GM10266 (cell line): ENCODE measurements around the gene PACC1.
A peak's percentile ranks its signal among the peaks of the same experiment; 100 is the strongest.

Source experiments
- DNase-seq: peaks from one replicate; pipeline ENCODE4 v3.0.0; 2012; ENCODE audit errors: extremely low spot score
- CTCF ChIP-seq: IDR thresholded peaks from 2 replicates; pipeline ENCODE4 v1.5.1; 2012; ENCODE audit warnings: mild to moderate bottlenecking, low read depth; ENCODE audit not compliant: control insufficient read depth, insufficient read depth; ENCODE audit errors: missing control alignments

Gene PACC1

DNA sequence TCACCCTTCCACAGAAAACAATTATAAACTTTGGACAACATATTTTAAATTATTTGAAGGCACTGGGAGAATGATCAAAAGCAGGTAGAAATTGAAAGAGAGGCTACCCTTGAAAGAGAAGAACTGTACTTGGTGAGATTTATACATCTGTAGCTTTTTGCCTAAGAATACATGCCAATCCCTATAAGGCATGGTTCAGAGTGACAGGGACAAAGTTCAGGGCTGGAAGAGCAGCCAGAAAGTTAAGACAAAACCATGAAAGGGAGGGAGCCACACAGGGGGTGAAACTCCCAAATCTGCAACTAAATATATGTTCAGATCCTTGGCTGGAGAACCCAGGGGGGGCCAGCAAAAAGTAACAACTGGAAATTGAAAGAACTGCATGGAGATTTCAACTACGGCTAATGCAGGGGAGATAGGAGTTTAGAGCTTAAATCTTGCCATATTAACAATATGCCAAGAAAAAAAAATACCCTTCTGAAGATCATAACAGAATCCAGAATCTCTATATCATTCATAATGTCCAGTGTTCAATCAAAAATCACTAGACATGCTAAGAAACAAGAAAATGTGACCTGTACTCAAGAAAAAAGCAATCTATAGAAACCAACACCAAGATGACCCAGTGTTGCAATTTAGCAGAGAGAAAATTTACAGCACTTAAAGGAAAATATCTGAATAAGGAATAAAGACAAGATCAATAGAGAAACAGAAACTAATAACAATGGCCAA is 25.5 kb downstream of the PACC1 start:
- DNase-seq, result no peak
- TF ChIP-seq CTCF, result no peak

DNA sequence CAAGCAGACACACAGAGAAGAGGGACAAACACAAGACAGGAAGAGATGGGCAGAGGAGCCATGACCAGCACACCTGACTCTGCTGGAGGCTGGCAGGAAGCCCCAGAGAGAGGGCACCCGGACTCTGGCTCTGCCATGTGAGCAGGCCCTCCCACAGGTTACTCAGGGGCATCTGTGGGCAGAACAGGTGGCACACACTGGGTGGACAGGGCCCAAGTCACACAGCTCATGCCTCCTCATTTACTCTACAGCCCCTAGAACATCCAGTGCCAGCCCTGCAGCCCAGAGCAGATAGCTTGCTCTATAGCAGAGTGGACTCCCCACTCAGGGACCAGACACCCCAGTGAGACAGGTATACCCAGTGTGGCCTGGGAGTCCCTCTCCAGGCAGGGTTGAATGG is 28.7 kb downstream of the PACC1 start:
- TF ChIP-seq CTCF, result no peak
- DNase-seq, result no peak

GRCh38 chr1:212381397-212382035 is 33.2 kb downstream of the PACC1 start:
- no peak for DNase-seq
- no peak for TF ChIP-seq CTCF

DNA sequence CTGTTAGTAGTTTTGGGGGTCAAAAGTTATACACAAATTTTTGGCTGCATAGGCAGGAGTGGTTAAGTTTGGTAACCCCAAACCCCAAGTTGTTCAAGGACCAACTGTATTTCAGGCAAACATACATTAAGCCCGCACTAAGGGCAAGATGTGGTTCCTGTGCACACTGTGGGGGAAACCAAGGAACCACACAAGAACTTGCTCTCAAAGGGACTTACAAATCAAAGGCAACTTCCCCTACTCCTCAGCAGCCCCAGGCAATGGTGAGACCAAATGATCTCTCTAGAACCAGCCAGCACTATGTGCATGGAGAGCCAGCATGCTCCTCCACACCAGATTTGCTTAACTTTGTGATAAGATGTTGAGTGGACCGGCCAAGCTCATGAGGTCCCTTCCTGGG is 35.3 kb downstream of the PACC1 start:
- TF ChIP-seq CTCF, result no peak
- no peak for DNase-seq

DNA sequence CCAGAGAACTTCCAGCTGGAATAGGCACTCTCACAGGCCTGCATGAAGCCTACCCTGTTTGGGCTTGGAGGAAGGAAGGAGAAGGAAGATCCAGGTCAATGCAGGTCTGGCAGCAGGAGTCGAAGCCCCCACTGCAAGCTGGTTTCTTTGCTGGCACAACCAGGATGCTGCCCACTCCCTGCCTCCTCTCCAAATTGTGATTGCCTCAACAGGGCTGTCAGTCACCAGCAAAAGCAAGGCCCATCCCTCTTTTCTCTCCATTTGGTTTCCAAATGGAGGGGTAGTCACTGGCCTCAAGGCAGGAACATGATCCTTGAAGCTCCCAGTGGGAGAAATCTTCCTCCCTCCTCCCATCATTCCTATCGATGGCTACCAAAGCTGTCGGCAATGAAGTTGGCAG is 37.0 kb downstream of the PACC1 start:
- DNase-seq, result no peak

GRCh38 chr1:212375986-212376385 is 38.7 kb downstream of the PACC1 start:
- TF ChIP-seq CTCF, result no peak
- DNase-seq, result no peak

More for the DNA sequence above, 37.0 kb downstream of the PACC1 start:
- TF ChIP-seq CTCF, result no peak

DNA sequence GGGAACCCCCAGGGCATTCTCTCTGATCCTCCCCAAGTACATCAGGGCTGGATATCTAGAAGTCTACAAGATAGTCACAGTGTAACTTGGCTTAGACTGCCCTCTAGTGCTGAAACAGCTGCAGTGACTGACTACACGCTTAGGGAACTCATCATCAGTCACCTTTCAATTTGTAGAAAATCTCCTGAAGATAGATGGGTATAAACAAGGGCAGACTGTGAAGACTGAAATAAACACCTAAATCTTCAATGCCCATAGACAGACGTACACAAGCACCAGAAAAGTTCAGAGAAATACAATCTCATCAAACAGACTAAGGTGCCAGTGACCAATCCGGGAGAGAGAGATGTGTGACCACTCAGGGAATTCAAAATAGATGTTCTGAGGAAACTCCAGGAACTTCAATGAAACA is 46.6 kb downstream of the PACC1 start:
- DNase-seq, result peak; percentile 50
- peak; percentile 71 for TF ChIP-seq CTCF
